ENCODE data around the gene RPL28.
"Not testable (repeated sequence)": the region's sequence is repeated elsewhere in the genome, so short reads cannot be mapped to it uniquely, and the experiment has no call there.

The RPL28 gene

GRCh38 chr19:55400281-55401087 lies 14.8 kb downstream of the RPL28 start:
- DNase-seq (ENCODE audit: low read depth in 1 of 2, low spot score in 1 of 2), result no peak
- TF ChIP-seq POLR2AphosphoS5 (IDR thresholded peaks at IDR 0.05; ENCODE audit: low read depth), result peak; percentile 46; the same call in 1 of the 2 replicates
- TF ChIP-seq CTCF (IDR thresholded peaks at IDR 0.05; ENCODE audit: insufficient read depth, low read length), result no peak
- TF ChIP-seq GABPA (IDR thresholded peaks at IDR 0.05; ENCODE audit: low read depth), result no peak
- no peak overlapping the region for H3K4me3 ChIP-seq (replicated peaks; ENCODE audit: insufficient read depth, low read length)
- no peaks in the 10 kb centered on the region for H3K27me3 ChIP-seq (ENCODE audit: insufficient read depth, poor library complexity, severe bottlenecking)
- H3K27ac ChIP-seq (replicated peaks), result no peak overlapping the region

- not testable (repeated sequence) for H3K27ac ChIP-seq (replicated peaks); H3K27me3 ChIP-seq (ENCODE audit: insufficient read depth, poor library complexity, severe bottlenecking); DNase-seq (ENCODE audit: low read depth in 1 of 2, low spot score in 1 of 2); H3K4me3 ChIP-seq (replicated peaks; ENCODE audit: insufficient read depth, low read length)
Measured at GRCh38 chr19:55401390-55401789, 15.7 kb downstream of the RPL28 start.

- Histone ChIP-seq H3K27me3 (ENCODE audit: insufficient read depth, poor library complexity, severe bottlenecking) (no peaks in the 10 kb centered on the region), H3K27ac (replicated peaks) (no peak overlapping the region), H3K4me3 (replicated peaks; ENCODE audit: insufficient read depth, low read length) (no peak overlapping the region)
- no peak for DNase-seq (ENCODE audit: low read depth in 1 of 2, low spot score in 1 of 2)
- TF ChIP-seq REST (IDR thresholded peaks at IDR 0.05; ENCODE audit: insufficient replicate concordance, low read depth) (no peak), SPI1 (IDR thresholded peaks at IDR 0.05; ENCODE audit: borderline replicate concordance, low read depth) (no peak), GABPA (IDR thresholded peaks at IDR 0.05; ENCODE audit: low read depth) (no peak), CTCF (IDR thresholded peaks at IDR 0.05; ENCODE audit: insufficient read depth, low read length) (no peak), POLR2AphosphoS5 (IDR thresholded peaks at IDR 0.05; ENCODE audit: low read depth) (no peak)
Measured at GRCh38 chr19:55402509-55402908, 16.8 kb downstream of the RPL28 start.

- peak overlapping the region; percentile 91 for H3K4me3 ChIP-seq (replicated peaks; ENCODE audit: insufficient read depth, low read length)
- no peak for TF ChIP-seq GABPA (IDR thresholded peaks at IDR 0.05; ENCODE audit: low read depth)
- TF ChIP-seq CTCF (IDR thresholded peaks at IDR 0.05; ENCODE audit: insufficient read depth, low read length), result no peak
- no peak for TF ChIP-seq POLR2AphosphoS5 (IDR thresholded peaks at IDR 0.05; ENCODE audit: low read depth)
- TF ChIP-seq SPI1 (IDR thresholded peaks at IDR 0.05; ENCODE audit: borderline replicate concordance, low read depth), result no peak
- TF ChIP-seq REST (IDR thresholded peaks at IDR 0.05; ENCODE audit: insufficient replicate concordance, low read depth), result no peak
- DNase-seq (ENCODE audit: low read depth in 1 of 2, low spot score in 1 of 2), result no peak
- H3K27ac ChIP-seq (replicated peaks), result no peak overlapping the region
- H3K27me3 ChIP-seq (ENCODE audit: insufficient read depth, poor library complexity, severe bottlenecking), result no peaks in the 10 kb centered on the region
Measured at GRCh38 chr19:55405638-55406037, 19.9 kb downstream of the RPL28 start.
